Mucosa of descending colon (tissue), 3 donors: Measurements from ENCODE around the gene MAP2K6. TPM values are rescaled to one million over a fixed set of nuclear protein-coding genes. Genes with fewer than 3 reads are reported as not detected.
A peak's percentile ranks its signal among the peaks of the same experiment; 100 is the strongest.

ENCODE experiments used
- ATAC-seq: fragments of 200-7000 bp; cut with Tn5 transposase; one replicate; pipeline ENCODE4 v1.9.1; 2020; ENCODE audit warnings: mild to moderate bottlenecking, moderate library complexity
- DNase-seq, 3 donors: peaks; one replicate each; pipeline ENCODE4 v3.0.0-alpha.2; 2020
- H3K36me3 ChIP-seq: fragments of 200-600 bp; one replicate; pipeline ENCODE4 v1.8.0; 2021; ENCODE audit warnings: low read depth, mild to moderate bottlenecking
- H3K4me1 ChIP-seq: fragments of 200-600 bp; one replicate; pipeline ENCODE4 v1.8.0; 2021; ENCODE audit warnings: low read depth, mild to moderate bottlenecking
- H3K4me3 ChIP-seq: fragments of 200-600 bp; one replicate; pipeline ENCODE4 v1.8.0; 2021; ENCODE audit warnings: mild to moderate bottlenecking
- H3K9me3 ChIP-seq: fragments of 200-600 bp; one replicate; pipeline ENCODE4 v1.8.0; 2021; ENCODE audit warnings: mild to moderate bottlenecking
- CTCF ChIP-seq: fragments of 200-600 bp; IDR thresholded peaks from one replicate; pipeline ENCODE4 v1.8.0; 2022; ENCODE audit warnings: antibody characterized with exemption, mild to moderate bottlenecking
- intact Hi-C, 2 donors: fragments of 100-400 bp; cut with DNase I in 1 of 2; cut with micrococcal nuclease in 1 of 2; formaldehyde crosslinking; loops; one replicate each; pipeline versions ENCODE4 v1.11.0 to v1.11.1; 2022; cut with DNase I, micrococcal nuclease
- total RNA-seq, 3 donors: library from RNA; stranded (reverse); fragmentation: NEBNext Ultra II Directional in 2 of 3; extraction: Animal tissue kit (Norgen Biotek cat#: 25700) in 2 of 3; gene quantifications; one replicate each; pipeline versions ENCODE4 v1.2.1 to v1.2.4, GENCODE V29; 2021 to 2023
- donor health status: DM: no; HTN: no; CAD: no; lungs with moderate emphysema.
- donor health status: DM: no; HTN: no; CAD: no.
- donor health status: DM: no; HTN: yes; CAD: no.

The MAP2K6 gene
- total RNA-seq, 3 donors from 2014 or later = 62.9 to 146 (median 117) TPM

DNA sequence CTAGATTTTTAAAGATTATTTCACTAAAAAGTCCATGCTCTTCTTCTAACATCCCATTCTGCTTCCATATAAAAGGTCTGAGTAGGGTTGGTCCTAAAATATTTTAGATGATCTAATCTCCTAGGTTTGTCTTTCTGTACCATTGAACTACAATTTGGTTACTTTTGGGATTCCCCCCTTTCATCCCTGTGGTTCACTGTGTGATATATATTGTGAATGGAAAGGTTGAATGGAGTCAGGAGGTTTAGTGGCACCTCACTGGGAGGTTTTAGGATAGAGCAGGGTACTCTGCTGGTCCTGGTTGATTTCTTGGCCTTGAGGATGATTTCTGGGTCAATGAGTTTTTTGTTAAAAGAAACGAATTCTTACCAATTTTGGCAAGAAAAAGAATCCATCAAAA lies 29.5 kb downstream of the MAP2K6 start:
- ATAC-seq = no peak
- intact Hi-C loops = no loop called here
- no peaks in the 10 kb centered on the region for H3K36me3 ChIP-seq
- H3K9me3 ChIP-seq = peaks cover 8% of the 10 kb centered on the region
- no peak overlapping the region for H3K4me3 ChIP-seq
- no peak for TF ChIP-seq CTCF
- H3K4me1 ChIP-seq = peaks cover 21% of the 10 kb centered on the region
- no peak for DNase-seq

DNA sequence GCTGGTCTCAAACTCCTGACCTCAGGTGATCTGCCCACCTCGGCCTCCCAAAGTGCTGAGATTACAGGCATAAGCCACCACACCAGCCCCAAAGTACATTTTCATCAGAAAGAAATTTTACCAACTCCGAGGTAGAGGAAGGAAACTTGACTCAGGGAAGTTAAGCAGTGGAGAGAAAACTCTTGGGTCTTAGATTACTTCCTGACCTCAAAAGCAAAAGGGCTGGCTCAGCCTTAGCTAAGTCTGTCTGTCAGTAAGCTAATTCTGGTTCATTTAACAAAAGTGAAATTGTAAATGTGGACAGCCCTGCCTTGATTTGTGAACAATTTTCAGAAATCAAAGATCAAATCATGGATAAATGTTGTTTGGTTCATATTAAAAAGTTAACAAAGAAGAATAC lies 30.6 kb downstream of the MAP2K6 start:
- H3K36me3 ChIP-seq = no peaks in the 10 kb centered on the region
- no peak overlapping the region for H3K4me3 ChIP-seq
- H3K9me3 ChIP-seq = peaks cover 6% of the 10 kb centered on the region
- intact Hi-C loops = no loop called here
- DNase-seq (no peak), ATAC-seq (no peak)
- TF ChIP-seq CTCF = no peak
- peaks cover 23% of the 10 kb centered on the region for H3K4me1 ChIP-seq

DNA sequence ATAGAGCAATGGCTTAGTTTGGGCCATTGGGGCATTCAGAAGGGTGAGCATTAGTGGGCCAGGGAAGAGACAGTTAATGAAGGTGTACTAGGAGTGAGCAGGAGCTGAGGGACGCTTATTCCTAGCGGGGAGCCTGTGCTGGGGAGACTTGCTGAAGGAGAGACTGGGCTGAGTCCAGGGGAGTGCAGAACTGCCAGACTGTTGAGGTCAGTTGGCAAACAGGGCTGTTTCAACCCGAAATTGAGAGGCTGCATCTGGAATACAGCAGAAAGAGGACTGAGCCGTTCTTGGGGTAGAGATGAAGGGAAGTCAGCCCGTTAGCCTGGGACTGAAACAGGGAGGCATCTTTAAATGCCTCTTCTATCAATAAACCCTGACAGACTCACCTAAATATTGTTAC lies 33.2 kb downstream of the MAP2K6 start:
- DNase-seq = no peak
- H3K4me1 ChIP-seq = peaks cover 25% of the 10 kb centered on the region
- H3K4me3 ChIP-seq = no peak overlapping the region
- intact Hi-C loops = no loop called here
- ATAC-seq = no peak
- H3K36me3 ChIP-seq = no peaks in the 10 kb centered on the region
- TF ChIP-seq CTCF = no peak
- H3K9me3 ChIP-seq = no peaks in the 10 kb centered on the region

DNA sequence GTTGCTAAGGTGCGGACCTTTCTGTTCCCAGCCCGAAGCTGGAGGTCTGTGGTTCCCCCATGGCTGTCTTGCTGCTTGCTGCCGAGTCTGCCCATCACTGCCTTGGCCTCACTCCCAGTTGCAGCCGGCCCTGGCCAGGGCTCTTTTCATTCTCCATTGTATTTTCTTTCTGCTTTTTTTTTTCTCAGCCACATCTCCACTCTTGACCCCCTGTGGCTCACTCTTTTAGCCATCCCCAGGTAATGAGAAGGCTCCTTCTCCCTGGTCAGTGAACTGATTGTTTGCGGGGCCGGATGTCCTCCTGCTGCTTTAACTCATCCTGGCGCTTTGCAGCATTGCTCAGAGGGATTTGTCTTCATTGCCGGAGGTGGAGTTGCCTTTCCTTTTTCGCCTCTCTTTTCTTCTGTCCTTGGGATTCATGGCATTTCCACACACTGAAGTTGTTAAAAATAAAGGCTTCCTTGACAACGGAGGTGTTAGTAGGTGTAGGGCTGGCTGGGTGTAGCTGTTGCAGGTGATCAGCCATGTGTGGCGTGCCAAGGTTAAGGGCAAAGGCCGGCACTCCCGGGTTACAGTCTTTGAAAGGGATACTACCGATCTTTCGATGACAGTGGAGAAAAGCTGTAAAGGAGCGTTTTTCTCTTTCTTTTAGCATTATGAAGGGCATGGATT lies 34.1 kb downstream of the MAP2K6 start:
- peaks cover 25% of the 10 kb centered on the region for H3K4me1 ChIP-seq
- H3K9me3 ChIP-seq = no peaks in the 10 kb centered on the region
- intact Hi-C loops = no loop called here
- no peak overlapping the region for H3K4me3 ChIP-seq
- ATAC-seq (peak; percentile 93), DNase-seq (peak; percentile 81 to 86 (median 83))
- H3K36me3 ChIP-seq = no peaks in the 10 kb centered on the region
- TF ChIP-seq CTCF = no peak

GRCh38 chr17:69450131-69450530 lies 35.6 kb downstream of the MAP2K6 start:
- ATAC-seq (no peak), DNase-seq (no peak)
- intact Hi-C loops = no loop called here
- Histone ChIP-seq H3K4me1 (peaks cover 25% of the 10 kb centered on the region), H3K9me3 (no peaks in the 10 kb centered on the region), H3K4me3 (no peak overlapping the region), H3K36me3 (no peaks in the 10 kb centered on the region)
- TF ChIP-seq CTCF = no peak

- no peaks in the 10 kb centered on the region for H3K9me3 ChIP-seq
- DNase-seq (no peak), ATAC-seq (peak; percentile 29)
- H3K4me1 ChIP-seq = peaks cover 25% of the 10 kb centered on the region
- no peak overlapping the region for H3K4me3 ChIP-seq
- H3K36me3 ChIP-seq = no peaks in the 10 kb centered on the region
- TF ChIP-seq CTCF = no peak
- intact Hi-C loops = no loop called here
These were observed 36.4 kb downstream of the MAP2K6 start for GRCh38 chr17:69450918-69451317.
